Measurements from ENCODE around the gene PKNOX1. TPM values are rescaled to one million over a fixed set of nuclear protein-coding genes. Genes with fewer than 3 reads are reported as not detected.
"Not testable (repeated sequence)": the region's sequence is repeated elsewhere in the genome, so short reads cannot be mapped to it uniquely, and the experiment has no call there.

Gene PKNOX1
- total RNA-seq, 1 experiment from 2014 or later = 43.4 TPM

GRCh38 chr21:42942244-42942643 is 32.1 kb upstream of the PKNOX1 start:
- no peak overlapping the region for H2BK15ac ChIP-seq (ENCODE audit: low read depth, low read length)
- no peak overlapping the region for H3K14ac ChIP-seq (ENCODE audit: insufficient read depth, low read length)
- H3K23me2 ChIP-seq (ENCODE audit: insufficient read length, low read depth, low read length, poor library complexity, severe bottlenecking) = no peaks in the 10 kb centered on the region
- no peak overlapping the region for H3K56ac ChIP-seq (ENCODE audit: insufficient read length, low read depth, low read length)
- no peak overlapping the region for H2AK5ac ChIP-seq (ENCODE audit: insufficient read length, low read length)
- H3K4me2 ChIP-seq (ENCODE audit: insufficient read depth, insufficient read length, low read length) = no peak overlapping the region
- Mint-ChIP-seq H3K27me3 (ENCODE audit: low read depth) (no peaks in the 10 kb centered on the region), H3K27ac (peak overlapping the region in 2 of 3 experiments; percentile 2 to 25; a peak in 1 of 7 replicates), H3K4me1 (peaks cover 27 to 37% of the 10 kb centered on the region in 2 experiments), H3K4me3 (no peak overlapping the region), H3K9me3 (peaks cover 0 to 6% of the 10 kb centered on the region in 2 experiments; a peak in 2 of 5 replicates), H3K36me3 (ENCODE audit: insufficient read depth in 1 of 3, low read depth in 3 of 3) (peaks cover 9 to 13% (median 13%) of the 10 kb centered on the region in 3 experiments; a peak in 4 of 7 replicates)
- WGBS (ENCODE audit: extremely low coverage, insufficient read length, low lambda C conversion rate) = no CpG with 5 or more reads among the region's 6 CpGs
- H3K79me2 ChIP-seq (ENCODE audit: insufficient read depth, low read length) = no peaks in the 10 kb centered on the region
- H4K20me1 ChIP-seq (ENCODE audit: control insufficient read depth, insufficient read depth, insufficient read length) = no peaks in the 10 kb centered on the region
- no peak overlapping the region for H4K91ac ChIP-seq (ENCODE audit: insufficient read length, low read depth, low read length)
- no peak overlapping the region for H3K18ac ChIP-seq (ENCODE audit: insufficient read length, low read depth, low read length)
- no peak overlapping the region for H3K4ac ChIP-seq (ENCODE audit: low read depth, low read length)
- H3K27me3 ChIP-seq (ENCODE audit: insufficient read depth, low read length) = no peaks in the 10 kb centered on the region
- no peak overlapping the region for H2BK20ac ChIP-seq (ENCODE audit: low read depth, low read length, poor library complexity, severe bottlenecking)
- no peak for TF ChIP-seq CTCF (conservative IDR thresholded peaks at IDR 0.05)
- no peaks in the 10 kb centered on the region for H3K79me1 ChIP-seq (ENCODE audit: insufficient read depth, low read depth, low read length, poor library complexity, severe bottlenecking)
- H2BK5ac ChIP-seq (ENCODE audit: insufficient read length, low read length) = no peak overlapping the region
- H3K9me3 ChIP-seq (ENCODE audit: control insufficient read depth, low read depth, low read length) = no peaks in the 10 kb centered on the region
- H2AFZ ChIP-seq (ENCODE audit: low read length) = no peak overlapping the region
- H4K8ac ChIP-seq (replicated peaks; ENCODE audit: insufficient read length, low read depth, low read length) = no peak overlapping the region
- no peak overlapping the region for H4K5ac ChIP-seq (ENCODE audit: insufficient read length, low read depth, low read length)
- no peak overlapping the region for H3K9ac ChIP-seq (ENCODE audit: extremely low read depth, insufficient read length, low read length)
- no peak overlapping the region for H3T11ph ChIP-seq (ENCODE audit: low read length)
- no peak overlapping the region for H2BK120ac ChIP-seq (ENCODE audit: low read depth, low read length, poor library complexity, severe bottlenecking)
- no peak for DNase-seq
- H3K23ac ChIP-seq (ENCODE audit: insufficient read length, low read depth, low read length) = no peak overlapping the region
- no peaks in the 10 kb centered on the region; the same call in 1 of the 2 replicates for H3K4me1 ChIP-seq (ENCODE audit: insufficient read depth, low read length)
- no peak overlapping the region for H2BK12ac ChIP-seq (ENCODE audit: insufficient read length, low read depth, low read length)
- H3K27ac ChIP-seq (ENCODE audit: insufficient read length, low read depth, low read length) = no peak overlapping the region

GRCh38 chr21:42949094-42949755 is 25.1 kb upstream of the PKNOX1 start:
- not testable (repeated sequence) for H2BK12ac ChIP-seq (ENCODE audit: insufficient read length, low read depth, low read length); H3K4me2 ChIP-seq (ENCODE audit: insufficient read depth, insufficient read length, low read length); H3K79me2 ChIP-seq (ENCODE audit: insufficient read depth, low read length); H4K5ac ChIP-seq (ENCODE audit: insufficient read length, low read depth, low read length); H3K4me1 Mint-ChIP-seq; H4K91ac ChIP-seq (ENCODE audit: insufficient read length, low read depth, low read length); H3K9ac ChIP-seq (ENCODE audit: extremely low read depth, insufficient read length, low read length); H3K27me3 ChIP-seq (ENCODE audit: insufficient read depth, low read length); H2BK120ac ChIP-seq (ENCODE audit: low read depth, low read length, poor library complexity, severe bottlenecking); H2AFZ ChIP-seq (ENCODE audit: low read length); H3K23me2 ChIP-seq (ENCODE audit: insufficient read length, low read depth, low read length, poor library complexity, severe bottlenecking); DNase-seq; H3K27me3 Mint-ChIP-seq (ENCODE audit: low read depth); H2AK5ac ChIP-seq (ENCODE audit: insufficient read length, low read length); H3K79me1 ChIP-seq (ENCODE audit: insufficient read depth, low read depth, low read length, poor library complexity, severe bottlenecking); H2BK20ac ChIP-seq (ENCODE audit: low read depth, low read length, poor library complexity, severe bottlenecking); H3K14ac ChIP-seq (ENCODE audit: insufficient read depth, low read length); H3K18ac ChIP-seq (ENCODE audit: insufficient read length, low read depth, low read length); H2BK5ac ChIP-seq (ENCODE audit: insufficient read length, low read length); H4K8ac ChIP-seq (replicated peaks; ENCODE audit: insufficient read length, low read depth, low read length); H3K4me3 Mint-ChIP-seq; H2BK15ac ChIP-seq (ENCODE audit: low read depth, low read length); H3K4ac ChIP-seq (ENCODE audit: low read depth, low read length); H3K4me1 ChIP-seq (ENCODE audit: insufficient read depth, low read length); H3K27ac ChIP-seq (ENCODE audit: insufficient read length, low read depth, low read length); H3K9me3 ChIP-seq (ENCODE audit: control insufficient read depth, low read depth, low read length); H4K20me1 ChIP-seq (ENCODE audit: control insufficient read depth, insufficient read depth, insufficient read length); H3T11ph ChIP-seq (ENCODE audit: low read length); H3K23ac ChIP-seq (ENCODE audit: insufficient read length, low read depth, low read length); H3K56ac ChIP-seq (ENCODE audit: insufficient read length, low read depth, low read length)
- WGBS (ENCODE audit: extremely low coverage, insufficient read length, low lambda C conversion rate) = no CpG with 5 or more reads among the region's 13 CpGs
- Mint-ChIP-seq H3K9me3 (peaks cover 14 to 17% of the 10 kb centered on the region in 2 experiments), H3K27ac (peak overlapping the region in 2 of 3 experiments; percentile 50 to 63; a peak in 2 of 7 replicates), H3K36me3 (ENCODE audit: insufficient read depth in 1 of 3, low read depth in 3 of 3) (peaks cover 16 to 20% (median 17%) of the 10 kb centered on the region in 3 experiments)

Measured in H9 (cell line).